NCI-H748 (cell line): ENCODE data around the gene PTPN4.
"Not testable (repeated sequence)": the region's sequence is repeated elsewhere in the genome, so short reads cannot be mapped to it uniquely, and the experiment has no call there.

Experiments
- DNase-seq: peaks from one replicate; lab custom pipeline; 2025; ENCODE audit not compliant: unreplicated experiment; lab: John Stamatoyannopoulos, UW

PTPN4 gene

DNA sequence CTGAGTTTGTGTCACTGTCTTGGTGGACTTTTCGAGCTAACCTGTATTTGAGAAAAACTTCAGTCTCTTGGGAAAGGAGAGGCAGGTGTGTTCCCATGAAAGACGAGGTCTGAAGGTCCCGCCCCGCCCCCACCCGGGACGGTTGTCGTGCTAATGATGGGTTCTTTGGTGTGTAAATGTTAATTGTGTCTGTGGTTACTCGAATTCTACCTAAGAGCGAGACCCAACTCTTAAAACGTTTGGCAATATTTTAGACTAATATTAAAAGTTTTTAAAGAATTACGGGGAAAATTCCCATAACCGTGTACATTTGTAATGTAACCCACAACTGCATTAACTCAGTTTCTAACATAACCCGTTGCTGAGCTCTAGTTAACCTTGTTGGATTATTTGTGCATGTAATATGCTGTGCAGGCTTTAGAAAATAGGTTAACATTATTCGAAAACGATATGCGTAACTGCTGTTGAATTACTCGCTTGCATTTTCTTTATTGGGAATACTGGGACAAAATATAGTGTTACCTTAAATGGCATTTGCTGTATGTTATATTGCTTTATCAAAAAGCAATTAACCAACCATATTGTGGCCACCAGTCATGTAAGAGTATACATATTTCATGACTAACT, 254.0 kb downstream of the PTPN4 start:
- peak; percentile 61 for DNase-seq

DNA sequence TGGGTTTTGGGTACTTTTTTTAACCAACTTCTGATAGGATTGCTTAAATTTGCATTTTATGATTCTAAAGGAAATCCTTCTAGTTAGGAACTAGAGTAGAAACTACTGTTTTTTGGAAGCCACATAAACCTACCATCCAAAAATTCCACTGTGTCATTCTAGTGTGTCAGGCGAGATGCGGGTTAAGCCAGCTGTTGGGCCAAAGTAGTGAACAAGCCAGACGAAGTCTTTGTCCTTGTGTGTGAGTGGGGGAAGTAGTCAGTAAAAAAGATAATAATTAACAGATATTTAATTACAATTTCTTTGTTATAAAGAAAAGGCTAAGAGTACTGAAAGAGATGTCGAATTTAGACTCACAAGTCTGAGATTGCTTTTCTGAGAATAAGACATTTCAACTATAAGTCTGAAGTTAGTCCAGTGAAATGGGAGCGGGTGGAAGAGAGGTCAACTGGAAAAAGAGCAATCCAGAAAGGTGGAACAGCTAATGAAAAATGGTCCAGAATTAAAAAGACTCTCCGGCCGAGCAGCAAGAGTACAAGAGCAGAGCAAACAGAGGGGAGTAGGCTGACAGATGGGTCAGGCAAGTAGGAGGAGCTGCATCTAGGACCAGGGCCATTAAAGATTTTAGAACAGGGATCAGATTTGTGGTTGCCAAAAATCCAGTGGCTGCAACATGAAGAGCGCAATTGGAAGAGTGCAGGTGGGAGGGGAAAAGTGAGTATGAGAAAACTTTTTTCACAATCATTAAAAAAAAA, 254.7 kb downstream of the PTPN4 start:
- DNase-seq: peak; percentile 0

DNA sequence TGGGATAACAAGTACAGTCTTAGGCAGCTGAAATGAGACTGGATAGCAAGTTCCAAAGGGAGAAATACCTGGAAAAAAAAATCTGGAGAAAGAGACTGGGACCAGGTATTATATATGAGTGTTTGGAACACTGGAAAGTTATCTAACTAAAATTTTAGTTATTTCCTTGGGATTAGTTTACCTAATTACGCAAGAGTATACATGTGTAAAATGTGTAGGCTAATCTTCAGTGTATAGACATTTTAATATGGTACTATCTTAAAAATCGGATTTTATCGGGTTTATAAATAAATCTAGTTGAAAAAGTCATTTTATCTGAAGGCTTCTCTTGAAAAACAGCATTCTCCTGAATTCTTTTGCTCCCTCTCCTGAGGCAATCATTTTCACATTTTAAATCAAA, 257.1 kb downstream of the PTPN4 start:
- no peak for DNase-seq

DNA sequence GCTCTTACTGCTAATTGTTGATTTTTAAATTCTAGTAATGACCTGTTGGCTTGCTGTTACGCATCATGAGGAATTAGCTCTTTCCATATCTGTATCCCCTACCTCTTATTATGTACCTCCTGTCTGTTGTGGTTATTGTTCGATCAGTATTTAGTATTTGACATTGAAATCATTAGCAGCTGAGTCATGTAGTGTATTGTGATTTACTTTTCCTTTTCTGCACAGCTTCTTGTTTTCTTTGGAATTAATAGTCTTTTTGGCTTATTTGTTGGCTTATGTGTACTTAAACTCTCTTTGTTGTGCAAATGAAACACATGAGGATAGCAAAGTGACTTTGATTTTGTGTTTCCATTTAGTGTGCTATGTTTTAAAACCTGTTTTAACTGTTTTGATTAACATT, 257.5 kb downstream of the PTPN4 start:
- no peak for DNase-seq

DNA sequence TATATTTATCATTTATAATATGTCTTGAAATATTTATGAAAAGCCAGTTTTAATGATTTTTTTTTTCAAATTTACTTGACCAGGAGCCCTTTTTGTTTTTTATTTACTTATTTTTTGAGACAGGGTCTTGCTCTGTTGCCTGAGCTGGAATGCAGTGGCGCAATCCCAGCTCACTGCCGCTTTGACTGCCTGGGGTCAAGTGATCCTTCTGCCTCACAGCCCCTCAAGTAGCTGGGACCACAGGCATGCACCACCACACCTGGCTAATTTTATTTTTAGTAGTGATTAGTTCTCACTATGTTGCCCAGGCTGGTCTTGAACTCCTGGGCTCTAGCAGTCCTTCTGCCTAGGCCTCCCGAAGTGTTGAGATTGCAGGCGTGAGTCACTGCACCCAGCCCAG, 258.8 kb downstream of the PTPN4 start:
- DNase-seq: no peak

DNA sequence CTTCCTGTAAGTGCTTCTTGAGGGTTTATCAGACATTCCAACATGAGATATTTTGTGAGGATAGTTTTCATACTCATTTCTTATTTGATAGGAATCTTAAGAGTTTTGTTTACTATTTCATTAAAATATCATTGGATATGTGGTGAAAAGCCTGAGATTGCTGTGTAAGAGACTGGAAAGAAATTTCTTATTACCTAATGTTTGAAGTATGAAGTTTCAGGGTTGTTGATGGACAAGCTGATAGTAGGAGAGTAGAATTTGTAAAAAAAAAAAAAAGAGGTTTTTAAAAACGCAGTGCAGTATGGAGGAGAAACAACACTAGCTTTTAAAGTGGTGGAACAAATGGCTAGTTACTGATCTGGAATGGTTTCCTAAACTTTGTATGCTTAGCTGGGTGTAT, 260.8 kb downstream of the PTPN4 start:
- no peak for DNase-seq

DNA sequence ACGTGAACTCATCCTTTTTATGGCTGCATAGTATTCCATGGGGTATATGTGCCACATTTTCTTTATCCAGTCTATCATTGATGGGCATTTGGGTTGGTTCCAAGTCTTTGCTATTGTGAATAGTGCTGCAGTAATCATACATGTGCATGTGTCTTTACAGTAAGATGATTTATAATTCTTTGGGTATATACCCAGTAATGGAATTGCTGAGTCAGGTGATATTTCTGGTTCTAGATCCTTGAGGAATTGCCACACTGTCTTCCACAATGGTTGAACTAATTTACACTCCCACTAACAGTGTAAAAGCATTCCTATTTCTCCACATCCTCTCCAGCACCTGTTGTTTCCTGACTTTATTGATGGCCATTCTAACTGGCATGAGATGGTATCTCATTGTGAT, 262.8 kb downstream of the PTPN4 start:
- not testable (repeated sequence) for DNase-seq

DNA sequence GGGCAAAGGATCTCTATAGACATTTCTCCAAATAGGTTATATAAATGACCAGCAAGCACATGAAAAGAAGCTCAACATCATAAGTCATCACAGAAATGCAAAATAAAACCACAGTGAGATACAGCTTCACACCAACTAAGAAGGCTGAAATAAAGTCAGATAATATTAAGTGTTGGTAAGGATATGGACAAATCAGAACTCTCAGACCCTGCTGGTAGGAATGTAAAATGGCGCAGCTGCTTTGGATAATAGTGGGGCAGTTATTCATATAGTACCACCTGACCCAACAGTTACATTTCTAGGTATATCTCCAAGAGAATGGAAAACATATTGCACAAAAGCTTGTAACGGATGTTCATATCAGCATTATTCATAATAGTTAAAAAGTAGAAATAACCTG, 267.2 kb downstream of the PTPN4 start:
- DNase-seq: no peak

DNA sequence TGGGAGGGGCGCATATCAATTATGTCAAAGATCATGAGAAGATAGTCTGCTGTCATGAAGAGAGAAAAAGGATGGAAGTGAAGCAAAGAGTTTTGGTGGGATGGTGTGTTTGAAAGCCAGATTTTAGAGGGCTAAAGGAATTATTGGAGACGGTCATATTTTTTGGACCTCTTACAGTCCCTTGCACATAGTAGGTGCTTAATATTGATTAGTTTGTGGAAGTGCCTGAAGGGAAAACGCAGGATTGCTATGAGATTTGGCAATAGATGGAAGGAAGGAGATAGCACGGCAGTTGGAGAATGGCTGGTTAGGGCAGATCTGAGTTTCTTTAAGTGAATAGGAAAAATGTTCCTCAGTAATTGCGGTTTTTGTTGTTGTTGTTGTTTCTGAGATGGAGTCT, 269.1 kb downstream of the PTPN4 start:
- DNase-seq: no peak

DNA sequence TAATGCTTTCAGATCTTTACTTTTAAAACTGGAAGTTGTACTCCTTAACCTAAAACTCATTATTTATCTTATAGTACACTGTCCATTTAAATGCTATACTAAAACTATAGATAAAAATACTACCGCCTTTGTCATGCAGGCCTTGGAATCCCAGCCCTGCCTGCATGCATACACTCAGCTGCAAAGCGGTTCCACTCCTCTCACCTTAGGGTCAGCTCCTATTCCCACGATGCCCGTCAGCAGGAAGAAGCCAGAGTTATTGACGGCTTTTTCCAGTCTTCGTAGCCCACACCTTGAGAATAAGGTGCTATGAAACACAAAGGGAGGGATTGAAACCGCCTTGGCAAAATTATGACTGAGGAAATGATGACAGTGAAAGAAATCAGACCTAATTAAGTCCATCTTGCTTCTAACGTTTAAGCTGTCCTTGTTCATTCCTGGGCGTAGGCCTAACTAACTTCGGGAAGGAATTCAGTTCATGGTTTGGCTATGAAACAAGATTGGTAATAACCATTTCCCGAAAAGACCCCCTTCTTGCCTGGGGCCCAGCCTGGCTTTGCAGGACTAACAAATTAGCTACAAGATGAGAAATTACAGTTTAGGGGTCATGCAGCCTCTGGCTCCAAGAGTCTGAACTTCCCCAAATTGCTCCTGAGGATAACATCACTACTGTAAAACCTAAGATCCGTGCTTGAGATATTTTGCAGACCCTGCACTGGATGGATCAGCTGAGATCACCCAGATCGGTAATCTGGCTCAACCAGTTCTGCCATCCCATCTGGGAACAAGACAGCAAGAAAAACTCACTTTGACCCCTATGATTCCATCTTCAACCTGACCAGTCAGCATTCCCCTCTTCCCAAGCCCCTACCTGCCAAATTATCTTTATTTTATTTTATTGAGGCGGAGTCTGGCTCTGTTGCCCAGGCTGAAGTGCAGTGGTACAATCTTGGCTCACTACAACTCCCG, 270.2 kb downstream of the PTPN4 start:
- DNase-seq: no peak

DNA sequence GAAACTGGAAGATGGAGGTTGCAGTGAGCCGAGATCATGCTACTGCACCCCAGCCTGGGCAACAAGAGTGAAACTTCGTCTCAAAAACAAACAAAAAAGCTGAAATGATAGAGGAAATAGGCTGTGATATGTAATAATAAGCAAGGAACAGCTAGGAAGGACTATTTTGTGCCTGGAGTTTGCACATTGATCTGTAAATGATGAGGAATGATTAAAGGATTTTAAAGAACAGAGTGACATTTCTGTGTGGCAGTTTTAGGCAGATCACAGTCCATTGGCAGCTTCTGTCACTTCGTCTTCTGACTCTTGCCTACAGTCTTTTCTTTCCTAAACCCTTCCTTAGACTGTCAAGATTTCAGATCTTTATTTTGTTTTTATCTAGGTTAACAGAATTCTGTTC, 272.6 kb downstream of the PTPN4 start:
- no peak for DNase-seq
